ENCODE data around the gene HDLBP.

HDLBP gene

DNA sequence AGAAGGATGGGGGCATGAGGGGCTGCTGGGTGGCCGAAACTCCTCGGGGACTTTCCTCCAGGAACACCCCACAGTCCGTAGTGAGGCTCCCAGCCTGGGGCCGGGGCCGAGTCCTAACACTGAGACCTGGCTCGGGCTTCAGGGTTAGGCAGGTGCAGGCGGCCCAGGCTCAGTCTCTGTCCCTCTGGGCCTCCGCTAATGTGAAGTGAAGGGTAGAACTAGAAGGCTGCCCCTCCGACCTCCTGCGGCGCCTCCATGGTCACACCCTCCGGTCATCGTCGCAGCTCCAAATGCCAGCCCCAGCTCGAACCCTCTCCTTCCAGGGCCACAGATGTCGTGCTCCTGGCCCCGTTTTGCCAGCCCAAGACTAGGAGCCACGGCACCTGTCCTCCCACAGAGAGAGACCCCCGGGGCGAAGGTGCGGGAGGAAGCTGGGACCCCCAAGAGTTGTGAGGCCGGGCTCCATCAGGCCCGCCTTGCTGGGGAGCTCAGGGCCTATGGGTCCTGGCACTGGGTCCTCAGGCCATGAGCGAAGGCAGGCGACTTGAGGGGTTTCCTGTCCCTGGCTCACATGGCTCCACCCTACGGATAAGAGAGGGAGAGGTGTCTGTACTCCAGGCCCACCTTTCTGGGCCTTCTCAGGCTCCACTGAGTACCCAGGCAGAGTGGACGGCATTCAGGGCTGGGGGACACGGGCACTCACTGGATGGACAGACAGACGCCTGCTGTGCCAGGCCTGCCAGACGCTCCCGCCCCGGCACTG lies 126.2 kb downstream of the HDLBP start:
- FAIRE-seq = no peak

DNA sequence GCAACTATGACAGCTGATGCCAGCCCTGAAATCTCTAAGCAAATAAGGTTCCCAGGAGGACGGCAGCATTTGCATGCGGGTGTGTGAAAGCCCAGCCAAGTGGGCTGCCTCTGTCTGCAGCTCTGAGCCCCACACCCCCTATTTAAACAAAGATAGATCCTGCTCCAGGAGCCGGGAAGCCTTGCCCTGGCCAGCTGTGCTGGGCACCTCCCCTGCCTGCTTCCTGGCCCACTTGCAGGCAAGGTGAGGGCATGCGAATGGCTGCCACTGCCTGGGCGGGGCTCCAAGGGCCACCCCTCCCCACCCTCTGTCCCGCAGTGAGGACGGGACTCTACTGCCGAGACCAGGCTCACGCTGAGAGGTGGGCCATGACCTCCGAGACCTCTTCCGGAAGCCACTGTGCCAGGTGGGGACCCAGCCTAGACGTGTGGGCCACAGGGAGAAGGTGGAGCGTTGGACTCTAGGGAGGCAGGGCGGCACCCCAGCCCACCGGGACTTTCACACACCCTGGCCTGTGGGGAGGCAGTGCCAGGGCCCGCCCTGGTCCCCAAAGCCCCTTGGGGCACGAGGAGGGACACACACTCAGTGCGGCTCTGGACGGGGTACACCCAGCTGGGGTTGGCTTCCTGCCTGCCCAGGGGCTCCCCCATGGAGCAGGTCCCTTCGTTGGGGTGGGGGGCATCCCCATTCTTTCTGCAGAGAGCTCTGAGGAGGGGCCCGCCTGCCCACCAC lies 126.9 kb downstream of the HDLBP start, which contains the start of gene ANO7:
Gene ANO7, plus strand, starts transcription at position 317 of the 732 bp plus-strand sequence. CDS start 1,387 bp downstream, outside the sequence.
- no peak for FAIRE-seq

DNA sequence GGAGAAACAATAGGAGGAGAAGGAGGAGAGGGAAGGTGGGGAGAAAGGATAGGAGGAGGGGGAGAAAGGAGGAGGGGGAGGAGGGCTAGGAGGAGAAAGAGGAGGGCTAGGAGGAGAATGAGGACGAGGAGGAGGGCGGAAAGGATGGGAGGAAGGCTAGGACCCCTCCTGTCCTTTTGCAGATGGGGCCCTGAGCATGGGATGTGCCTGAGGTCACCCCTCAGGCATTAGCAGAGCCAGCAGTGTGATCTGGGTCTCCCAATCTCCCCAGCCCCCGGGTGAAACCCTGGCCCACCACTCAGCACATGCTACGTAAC lies 127.6 kb downstream of the HDLBP start:
- FAIRE-seq = no peak

DNA sequence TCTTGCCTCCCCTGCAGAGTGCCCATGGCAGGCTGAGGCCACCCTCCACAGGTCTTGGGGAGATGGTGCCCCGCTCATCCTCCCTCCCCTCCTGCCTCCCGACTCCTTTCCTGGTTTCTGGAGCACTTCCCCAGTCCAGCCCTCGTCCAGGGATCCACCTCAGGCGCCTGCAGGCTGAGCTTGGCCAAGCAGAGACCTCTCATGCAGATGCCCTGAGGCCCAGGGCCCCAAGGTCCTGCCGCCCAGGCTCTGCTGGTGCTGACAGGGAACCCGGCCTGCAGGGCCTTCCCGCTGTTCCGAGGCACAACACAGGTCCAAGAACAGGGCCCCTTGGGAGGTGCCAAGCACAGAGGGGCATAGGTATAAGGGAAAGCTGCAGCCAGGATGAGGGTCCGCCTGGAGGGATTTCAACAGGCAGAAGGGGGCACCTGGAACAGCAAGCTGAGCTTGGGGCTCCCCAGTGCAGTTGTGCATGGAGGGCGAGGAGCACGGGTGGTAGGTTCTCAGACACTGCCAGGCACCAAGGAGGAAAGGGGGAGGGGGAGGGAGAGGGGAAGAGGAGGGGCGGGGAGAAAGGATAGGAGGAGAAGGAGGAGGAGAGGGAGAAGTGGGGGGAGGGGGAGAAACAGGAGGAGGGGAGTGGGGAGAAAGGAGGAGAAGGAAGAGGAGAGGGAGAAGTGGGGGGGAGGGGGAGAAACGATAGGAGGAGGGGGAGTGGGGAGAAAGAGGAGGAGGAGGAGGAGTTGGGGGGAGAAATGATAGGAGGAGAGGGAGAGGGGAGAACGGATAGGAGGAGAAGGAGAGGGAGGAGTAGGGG lies 128.2 kb downstream of the HDLBP start:
- FAIRE-seq = no peak

DNA sequence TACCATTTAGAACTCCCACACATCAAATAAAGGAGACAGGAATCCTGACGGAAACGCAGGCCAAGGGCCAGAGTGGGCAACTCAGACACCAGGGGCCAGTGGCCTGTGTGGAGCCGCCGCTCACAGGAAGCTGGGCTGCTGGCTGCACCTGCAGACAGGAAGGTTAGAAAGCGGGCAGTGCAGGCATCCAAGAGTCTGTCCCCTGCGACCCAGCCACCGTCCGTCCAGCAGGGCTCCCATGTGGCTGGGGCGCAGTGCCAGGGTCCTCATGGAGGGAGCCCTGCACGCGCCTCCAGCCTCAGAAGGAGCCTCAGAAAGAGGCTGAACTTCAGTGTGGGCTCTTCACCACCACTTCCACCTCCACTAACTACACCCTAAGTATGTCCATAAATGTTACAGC lies 129.5 kb downstream of the HDLBP start:
- FAIRE-seq = no peak

DNA sequence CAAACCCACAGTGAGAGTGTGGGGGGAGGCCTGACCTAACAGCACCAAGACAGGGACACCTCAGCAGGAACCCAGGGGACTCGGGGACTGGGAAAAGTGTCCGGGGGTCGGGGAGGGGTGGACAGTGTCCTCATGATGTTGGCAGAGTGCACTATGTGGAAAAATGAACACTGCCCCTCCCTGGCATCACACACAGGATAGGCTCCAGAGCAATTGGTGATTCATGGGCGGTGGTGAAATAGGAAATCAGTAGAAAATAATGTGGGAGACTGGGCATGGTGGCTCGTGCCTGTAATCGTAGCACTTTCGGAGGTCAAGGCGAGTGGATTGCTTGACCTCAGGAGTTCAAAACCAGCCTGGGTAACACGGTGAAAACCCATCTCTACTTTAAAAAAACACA lies 130.6 kb downstream of the HDLBP start:
- no peak for FAIRE-seq

DNA sequence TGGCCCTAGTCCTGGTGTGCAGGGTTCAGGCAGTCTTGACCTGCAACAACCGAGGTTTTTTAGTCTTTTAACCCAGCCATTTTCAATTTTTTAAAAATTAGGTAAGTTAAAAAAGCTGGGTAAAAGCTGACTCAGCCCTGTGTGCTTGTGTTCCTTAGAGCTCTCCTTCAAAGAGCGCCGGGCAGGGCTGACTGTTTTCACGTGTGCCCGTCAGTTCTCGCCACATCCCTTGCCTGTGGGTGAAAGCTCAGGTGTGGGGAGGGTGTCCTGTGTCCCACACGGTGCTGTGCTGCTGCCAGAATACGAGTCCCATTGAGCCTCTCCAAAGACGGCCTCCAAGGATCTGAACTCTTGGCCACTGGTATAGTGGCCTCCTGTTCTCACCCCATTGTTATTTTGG lies 132.3 kb downstream of the HDLBP start:
- no peak for FAIRE-seq

DNA sequence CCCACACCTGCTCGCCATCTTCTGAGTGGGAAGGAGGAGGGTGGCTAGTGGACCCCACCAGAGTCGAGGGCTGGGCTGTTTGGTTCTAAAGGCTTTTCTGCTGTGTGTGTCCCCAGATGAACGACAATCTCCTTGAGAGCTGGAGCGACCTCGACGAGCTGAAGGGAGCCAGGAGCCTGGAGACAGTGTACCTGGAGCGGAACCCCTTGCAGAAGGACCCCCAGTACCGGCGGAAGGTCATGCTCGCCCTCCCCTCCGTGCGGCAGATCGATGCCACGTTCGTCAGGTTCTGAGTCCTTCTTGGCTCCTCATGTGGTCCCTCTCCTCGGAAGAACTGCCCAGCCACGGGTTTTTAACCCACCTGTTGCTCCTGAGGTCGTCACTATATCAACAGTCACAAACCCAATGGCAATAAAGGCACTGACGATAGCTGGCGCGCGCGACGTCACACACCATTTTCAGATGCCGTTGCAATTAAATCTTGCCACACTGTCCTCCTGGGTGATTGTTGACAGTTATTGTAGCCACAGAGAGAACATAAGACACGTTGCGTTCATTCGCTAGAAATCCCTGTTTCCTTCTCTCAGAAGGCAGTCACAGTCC lies 132.8 kb downstream of the HDLBP start:
- no peak for FAIRE-seq

DNA sequence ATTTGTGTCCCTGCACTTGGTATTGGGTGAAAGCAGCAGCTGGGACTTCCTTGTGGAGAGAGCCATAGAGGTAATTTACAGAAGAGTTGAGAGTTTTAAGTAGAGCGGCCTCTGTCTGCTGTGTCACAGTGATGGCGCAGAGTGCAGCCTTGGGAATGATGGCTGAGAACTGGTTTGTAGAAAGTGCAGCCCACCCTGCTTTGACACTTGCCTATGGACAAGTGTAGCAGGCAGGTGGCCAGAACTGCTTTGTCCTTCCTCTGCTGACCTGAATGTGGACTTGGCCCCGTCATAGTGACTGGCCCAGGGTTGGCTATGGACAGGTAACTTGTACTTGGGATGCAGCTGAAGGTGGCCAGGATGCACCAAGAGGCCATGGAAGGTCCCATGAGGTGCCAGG lies 133.3 kb downstream of the HDLBP start:
- no peak for FAIRE-seq

DNA sequence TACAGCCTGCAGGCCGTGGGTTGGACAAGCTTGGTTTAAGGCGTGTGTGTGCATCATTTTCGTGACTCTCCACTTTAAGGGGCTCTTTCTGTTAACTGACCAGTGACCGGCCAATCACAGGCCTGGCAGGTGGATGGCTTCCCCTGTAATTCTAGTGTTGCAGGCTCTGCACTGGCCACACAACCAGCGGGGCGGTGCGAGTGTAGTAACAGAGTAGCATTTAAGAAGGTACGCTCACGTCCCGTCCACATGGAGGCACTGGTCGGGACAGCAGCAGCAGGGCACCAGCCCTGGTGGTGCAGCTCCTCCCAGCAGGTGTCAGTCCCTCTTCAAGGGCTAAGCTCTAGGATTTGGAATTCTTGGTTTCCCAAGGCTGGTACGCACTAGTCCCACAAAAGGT lies 135.0 kb downstream of the HDLBP start:
- no peak for FAIRE-seq

DNA sequence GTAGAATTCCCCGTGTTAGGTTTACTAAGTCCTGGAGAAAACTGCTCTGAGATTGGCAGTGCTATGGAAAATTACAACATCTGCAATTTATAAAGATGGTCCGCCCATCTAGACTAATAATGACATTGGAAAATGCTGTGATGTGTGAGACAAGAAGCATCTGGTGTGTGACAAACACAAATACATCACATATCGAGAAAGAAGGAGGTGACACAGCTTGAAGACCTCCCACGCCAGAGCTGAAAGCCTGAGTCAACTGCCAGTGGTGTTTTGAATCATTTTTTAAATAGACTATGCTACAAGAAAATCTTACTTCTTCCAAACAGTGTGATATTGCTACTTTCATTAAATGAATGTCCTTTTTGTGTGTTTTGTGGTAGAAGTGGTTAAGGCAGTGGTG lies 135.6 kb downstream of the HDLBP start:
- FAIRE-seq = no peak

DNA sequence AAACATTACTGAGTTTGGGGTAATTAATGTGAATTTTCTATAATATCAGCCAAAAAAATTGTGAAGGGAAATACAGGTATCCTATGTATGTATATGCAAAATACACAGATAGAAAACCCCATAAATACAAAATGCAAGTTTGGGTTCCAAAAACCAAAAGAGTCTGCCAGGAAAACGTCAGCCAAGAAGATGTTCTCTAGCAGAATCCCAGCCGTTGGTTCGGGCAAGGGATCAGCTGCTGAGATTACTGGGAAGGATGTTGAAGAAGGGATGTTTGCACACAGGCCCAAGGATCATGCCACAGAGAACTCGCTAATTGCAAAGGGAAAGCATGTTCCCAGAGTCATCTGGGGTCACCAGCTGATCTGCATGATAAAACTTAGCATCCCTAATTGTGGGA lies 136.5 kb downstream of the HDLBP start:
- no peak for FAIRE-seq

DNA sequence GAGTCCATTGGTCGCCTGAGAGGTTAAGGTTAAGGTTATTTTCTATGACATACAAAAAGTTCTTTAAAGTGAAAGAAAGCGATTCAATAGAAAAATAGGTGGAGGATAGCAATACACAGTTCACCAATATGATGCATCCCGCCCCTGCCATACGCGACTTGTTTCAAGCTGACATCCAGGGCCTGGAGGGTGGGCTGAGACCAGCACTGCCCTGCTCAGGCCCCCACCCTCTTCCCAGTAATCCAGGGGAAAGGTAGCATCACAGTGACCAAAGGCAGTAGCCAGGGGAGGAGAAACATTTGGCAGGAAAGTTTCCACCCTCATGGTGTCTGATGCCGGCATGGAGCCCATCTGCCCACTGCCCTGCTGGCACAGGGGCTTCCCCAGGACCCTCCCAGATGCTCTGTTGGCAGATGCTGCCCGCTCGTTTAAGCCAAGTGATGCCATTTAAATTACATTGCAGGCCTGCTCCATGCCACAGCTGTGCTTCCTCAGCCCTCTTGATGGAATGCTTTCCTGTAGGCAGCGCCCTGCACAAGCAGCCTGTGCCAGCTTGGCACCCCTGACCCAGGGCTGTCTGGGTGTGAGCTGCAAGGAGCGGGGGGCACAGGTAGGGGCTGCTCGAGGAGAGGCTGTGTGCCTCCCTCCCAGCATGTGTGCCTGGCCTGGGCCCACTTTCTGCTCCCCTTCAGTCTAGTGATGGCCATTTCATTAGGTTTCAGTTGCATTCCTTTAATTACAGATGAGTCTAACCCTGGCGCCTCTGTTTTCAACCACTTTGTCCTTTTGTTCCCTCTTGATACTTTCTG lies 137.7 kb downstream of the HDLBP start:
- no peak for FAIRE-seq
